ENCODE measurements around the gene AP1AR.

Gene AP1AR

DNA sequence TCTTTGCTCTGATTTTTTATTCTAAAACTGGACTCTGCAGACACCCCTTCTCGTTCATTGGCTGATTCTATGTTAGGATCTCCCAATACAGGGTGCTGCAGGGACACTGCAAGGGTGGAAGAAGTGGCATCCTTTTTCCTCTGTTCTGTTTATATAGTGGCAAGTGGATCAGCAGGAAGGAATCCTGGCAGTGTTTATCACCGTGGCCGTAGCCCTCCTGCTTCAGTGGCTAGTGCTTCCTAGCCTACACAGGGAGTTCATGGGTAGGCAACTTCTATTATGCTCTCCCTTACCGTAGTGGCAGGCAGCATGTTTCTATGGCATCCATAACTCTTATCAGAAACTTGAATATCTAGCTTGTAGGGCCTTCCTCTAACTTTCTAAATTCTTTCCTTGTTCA, 6.4 kb upstream of the AP1AR start:
- no peak for DNase-seq

DNA sequence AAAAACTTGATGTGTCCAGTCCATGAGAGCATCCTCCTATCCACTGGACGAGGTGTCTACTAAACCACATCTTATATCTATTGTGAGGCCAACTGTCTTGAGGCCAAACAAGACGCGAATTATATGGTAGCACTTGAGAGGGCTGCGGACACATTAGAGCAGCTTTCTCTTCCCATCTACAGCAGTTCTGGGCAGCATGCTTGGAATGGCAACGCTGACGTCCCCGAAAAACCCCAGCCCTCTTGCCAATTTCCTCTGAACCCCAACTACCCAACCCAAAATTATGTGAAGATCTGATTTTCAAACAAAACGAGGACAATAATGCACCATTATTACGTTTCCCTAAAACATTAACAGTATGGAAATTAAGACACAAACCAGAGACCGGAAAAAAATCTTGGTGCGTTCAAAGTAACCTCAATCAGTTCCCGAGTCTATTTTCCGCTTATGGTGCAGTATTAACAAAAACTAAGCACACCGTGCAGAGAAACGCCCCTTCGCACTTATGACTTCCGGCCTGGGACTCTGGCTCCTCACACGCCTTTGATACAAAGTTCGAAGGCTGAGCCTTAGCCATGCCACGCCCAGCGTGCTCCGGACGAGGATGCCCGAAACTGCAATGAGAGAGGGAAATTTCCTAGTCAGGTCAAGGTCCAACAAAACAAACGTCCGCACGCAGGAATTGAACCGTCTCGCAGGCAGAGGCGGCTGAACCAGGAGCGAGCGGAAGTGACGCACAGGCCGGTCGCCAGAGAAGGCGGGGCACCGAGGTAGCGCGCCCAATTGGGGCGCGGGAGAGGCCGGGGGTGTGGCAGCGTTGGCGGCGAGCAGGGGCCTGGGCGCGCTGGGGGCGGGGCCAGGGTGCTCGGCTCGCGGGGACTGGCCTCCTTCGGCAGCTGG, 458 bp upstream of the AP1AR start:
- peak; percentile 99 for DNase-seq

DNA sequence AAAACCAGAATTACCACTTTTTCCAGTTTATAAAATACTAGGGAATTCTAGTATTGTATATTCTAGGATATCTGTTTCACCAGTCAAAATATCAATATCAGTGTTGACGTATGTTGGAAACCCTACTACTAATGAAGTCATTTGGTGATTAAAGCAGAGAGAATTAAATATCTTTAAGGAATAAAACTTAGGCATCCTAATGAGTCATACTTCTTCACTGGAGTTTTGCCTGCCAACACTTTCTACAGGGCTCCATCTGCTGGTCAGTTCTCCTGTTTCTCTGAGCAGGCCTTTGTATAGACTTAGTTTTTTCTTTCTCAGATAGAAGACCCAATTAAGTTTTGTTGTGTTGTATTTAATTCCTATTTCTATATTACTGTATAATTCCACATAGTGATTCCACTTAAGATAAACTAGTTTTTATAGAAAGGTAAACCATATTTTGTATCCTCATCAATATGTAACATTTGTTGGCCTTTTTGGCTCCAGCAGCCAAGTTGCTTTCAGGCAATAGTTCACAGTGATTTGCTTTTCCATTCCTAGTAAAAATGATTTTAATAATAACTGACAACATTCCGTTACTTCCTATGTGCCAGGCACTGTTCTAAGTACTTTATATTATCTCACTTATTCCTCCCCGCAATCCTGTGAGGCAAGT, 3.5 kb downstream of the AP1AR start:
- DNase-seq: peak; percentile 76

DNA sequence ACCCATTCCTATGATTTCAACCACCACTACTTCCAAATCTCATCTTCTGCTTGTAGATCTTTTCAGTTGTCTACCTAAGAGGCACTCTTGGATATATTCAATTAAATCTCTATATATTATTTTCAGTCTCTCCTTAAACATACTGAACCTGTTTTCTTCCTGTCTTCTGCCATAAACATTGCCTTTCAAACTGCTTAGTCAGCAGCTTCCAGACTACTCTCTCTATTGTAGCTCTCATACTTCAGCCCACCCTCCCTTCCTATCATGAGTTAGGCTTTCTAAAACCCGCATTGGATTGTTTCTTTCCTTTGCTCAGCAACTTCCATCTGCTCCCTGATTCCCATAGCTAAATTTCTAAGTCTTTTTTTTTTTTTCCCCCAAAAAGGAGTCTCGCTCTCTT, 4.5 kb downstream of the AP1AR start:
- no peak for DNase-seq

DNA sequence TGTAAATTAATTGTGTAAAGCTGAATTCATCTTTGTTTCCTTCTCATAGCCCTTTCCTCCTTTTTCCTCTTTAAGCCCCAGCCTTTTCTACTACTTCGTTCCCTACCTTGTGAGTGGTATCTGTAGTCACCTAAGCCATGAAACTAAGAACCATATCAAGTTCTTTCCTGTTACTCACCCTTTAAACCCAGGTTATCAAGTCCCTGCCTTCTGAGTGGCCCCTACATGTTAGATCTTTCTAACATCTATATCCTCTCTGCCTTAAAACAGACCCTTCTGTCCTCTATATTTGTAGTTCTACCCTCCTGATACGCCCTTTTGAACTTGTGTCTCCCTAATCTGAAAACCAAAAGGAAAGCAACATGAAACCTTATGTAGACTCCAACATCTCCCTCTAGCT, 7.2 kb downstream of the AP1AR start:
- no peak for DNase-seq

DNA sequence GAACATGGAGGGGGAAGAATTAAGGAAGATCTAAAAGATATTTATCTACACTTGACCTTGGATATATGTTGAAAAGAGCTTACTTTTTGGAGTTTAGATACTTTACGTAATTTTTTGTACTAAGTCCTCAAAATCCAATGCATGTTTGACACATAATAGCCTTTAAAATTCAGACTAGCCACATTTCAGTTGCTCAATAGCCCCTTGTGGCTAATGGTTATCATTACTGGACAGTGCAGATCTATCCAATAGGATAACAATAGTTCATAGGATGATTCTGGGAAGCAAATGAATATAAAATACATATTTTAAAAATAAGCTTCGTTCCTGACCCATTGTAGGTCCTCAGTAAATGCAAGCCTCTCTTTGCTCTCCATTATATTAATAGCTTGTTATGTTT, 13.8 kb downstream of the AP1AR start:
- no peak for DNase-seq

DNA sequence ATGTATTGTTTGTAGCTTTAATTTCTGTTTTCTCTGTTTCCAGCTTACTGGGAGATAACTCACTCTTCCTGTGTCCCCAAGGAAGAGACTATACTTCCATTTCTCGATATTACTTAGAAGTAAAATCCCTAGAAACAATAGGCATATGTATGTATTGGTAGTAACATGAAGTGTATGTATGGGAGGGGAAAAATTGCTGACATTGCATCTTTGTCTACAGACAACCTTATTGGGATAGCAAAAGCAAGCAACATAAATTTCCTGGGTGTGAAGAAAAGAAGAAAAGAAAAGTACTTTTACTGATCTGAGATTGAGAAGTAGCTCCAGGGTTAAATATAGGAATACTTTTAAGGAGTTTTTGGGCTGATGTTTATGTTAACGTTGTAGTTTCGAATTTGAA, 15.4 kb downstream of the AP1AR start:
- DNase-seq: no peak

DNA sequence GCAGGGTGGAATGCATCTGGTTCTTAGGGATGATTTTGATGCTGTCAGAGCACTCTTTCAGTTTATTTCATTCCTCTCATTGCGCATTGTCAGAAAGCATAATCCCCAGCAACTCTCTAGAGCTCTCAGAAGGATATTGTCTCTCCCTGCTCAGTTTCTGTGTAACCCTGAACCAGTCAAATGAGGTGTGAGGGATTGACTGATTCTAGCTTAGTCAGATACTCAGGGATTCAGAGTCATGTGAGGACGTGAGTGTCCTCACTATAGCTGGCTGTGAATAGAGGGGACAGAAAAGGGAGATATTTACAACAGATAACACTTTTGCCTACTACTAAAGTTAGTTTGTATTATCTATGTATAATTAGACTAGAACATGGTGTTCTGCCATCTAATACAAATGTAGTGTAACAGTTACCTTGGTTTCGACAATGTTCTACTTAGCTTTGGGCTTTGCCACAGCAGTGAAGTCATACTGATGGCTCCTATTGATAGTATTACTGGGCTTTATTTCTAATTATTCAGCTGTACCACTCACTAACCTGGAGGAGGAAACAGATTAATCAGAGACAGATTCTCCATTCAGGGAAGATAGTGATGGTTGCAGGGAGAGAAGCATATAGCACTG, 19.5 kb downstream of the AP1AR start:
- DNase-seq: no peak

DNA sequence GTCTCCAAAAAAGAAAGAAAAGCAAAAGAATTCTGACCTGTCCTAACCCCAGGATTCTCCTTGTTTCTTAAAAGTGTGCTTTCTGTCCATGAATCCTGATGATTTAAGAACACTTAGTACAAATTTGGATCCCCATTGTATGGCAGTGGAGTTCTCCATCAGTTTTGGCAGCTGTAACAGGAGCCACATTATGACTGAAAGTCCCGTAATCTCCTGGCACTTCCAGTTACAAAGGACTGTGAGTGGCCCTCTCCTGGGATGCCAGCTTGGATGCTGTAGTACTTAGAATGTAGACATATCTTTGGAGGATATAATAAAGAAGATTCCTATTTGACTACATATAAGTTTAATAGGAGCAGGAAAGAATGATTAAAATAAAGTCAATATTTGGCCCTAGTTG, 20.6 kb downstream of the AP1AR start:
- DNase-seq: no peak

DNA sequence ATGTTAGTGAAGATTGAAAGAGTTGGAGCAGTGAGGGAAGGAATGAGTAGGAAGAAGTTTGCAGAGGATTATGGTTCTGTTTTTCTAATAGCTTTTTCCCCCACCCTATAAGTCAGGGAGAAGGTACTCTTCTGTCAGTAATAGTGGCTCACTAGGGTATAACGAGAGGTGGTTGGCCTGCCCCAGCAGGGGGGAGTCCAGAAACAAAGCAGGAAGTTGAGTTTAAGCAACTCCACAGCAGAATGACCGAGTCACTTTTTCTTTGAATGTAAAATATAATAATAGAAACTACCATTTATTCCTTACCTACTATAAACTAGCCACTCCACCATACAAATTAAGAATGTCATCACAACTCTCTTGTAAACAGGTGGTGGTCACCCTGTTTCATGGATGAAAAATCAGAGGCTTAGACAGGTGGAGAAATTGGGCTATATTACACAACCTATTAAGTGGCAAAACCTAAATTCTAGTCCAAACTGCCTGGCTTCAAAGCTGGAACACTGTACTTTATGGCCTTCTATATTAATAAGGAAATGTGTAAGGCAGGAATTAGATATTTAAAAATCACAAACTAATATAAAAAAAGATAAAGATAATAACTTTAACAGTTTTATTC, 21.9 kb downstream of the AP1AR start:
- DNase-seq: no peak

DNA sequence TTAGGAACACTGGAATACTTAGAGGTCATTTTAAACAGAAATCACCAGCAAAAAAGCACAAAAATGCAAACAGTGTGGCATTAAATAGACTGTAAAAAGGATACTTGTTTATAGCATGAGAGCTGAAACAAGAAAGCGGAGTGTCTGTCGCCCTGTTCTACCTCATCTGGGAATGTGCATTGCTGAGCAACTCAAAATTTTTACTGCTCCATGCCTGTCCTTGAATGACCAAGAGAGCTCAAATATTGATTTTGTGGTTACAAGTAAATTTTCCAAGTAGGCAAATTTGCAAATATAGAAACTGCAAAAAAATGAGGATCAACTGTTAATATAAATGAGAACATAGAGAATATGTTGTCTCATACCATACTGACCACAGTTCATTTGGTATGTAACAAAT, 25.5 kb downstream of the AP1AR start:
- DNase-seq: no peak

DNA sequence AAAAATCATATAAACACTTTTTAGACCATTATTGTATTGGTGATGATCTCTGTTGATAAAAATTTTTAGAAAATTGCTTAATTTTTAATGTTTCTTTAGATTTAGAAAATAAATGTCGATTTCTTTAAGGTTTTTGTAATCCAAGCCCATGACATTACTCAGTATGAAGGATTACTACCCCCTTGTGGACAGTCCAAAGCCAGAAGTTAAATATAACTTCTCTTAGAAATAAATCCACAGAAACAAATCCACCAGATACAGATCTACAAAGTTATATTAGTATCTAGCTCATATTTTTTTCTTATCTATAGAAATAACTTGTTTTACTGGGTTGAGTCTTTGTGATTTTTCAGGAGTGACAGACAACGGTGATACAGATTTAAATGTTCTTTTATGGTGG, 35.2 kb downstream of the AP1AR start:
- DNase-seq: no peak

DNA sequence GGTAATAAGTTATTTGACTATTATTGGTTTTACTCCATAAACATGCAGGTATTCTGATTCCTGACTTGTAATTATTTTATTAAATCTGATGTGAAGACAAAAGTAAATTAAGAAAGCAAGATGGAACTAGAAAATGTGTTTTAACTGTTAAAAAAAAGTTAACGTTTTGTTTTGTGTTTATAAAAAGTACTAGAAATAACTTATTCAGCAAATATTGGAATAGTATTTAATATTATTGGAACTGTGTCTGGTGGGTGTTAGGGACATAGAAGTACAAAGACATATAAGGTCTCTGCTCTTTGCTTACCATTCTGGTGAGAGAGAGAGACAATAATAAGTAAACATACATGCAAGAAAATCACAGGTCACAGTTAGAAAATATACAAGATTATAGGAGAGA, 38.5 kb downstream of the AP1AR start:
- no peak for DNase-seq

DNA sequence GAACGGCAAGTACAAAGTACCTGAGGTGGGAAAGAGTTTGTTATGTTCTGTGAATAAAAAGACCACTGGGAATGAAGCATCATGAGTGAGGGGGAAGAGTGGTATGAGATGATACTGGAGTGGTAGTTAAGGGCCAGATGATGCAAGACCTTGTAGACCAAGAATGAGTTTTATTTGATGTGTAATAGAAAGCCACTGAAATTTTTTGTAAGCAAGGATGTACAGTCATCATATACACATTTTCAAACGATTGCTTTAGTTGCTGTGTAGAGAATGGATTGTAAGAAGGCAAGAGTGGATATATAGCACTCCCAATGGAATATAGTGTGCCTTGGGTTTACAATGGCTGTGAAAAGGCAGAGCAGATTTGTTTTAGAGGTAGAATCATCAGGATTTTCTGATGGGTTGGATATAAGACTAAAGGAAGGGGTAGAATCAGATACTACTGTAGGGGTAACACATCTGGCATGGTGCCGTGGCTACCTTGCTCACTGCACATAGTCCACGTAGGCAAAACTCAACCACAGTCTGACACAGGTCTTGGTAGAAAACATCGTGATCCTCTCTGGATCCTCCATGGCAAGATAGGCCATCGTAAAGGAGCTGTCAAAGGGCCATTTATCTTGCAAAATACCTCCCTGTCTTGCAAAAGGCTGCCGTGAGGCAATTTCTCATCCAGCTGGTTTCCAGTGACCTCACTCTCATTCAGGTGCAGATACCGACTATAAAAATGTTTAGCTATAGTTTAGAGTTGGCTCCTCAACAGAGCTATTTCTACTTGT, 39.2 kb downstream of the AP1AR start:
- no peak for DNase-seq

DNA sequence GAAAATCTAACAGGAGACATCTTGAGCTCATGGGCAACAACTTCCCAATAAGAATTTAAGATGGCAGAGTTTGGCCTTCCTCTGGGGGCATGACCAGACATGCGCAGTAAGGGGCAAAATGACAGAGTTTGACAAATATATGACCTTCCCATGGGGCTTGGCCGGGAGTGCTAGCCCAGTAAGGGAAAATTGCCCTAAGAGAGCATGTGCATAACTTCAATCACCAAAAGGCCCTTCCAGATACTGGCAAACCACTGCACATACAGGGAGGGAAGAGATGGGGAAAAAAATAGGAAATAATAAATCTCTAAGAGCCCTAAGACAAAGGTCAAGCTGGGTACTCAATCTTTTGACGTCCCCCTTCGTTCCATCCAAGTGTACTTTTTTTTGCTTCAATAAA, 40.7 kb downstream of the AP1AR start:
- no peak for DNase-seq

DNA sequence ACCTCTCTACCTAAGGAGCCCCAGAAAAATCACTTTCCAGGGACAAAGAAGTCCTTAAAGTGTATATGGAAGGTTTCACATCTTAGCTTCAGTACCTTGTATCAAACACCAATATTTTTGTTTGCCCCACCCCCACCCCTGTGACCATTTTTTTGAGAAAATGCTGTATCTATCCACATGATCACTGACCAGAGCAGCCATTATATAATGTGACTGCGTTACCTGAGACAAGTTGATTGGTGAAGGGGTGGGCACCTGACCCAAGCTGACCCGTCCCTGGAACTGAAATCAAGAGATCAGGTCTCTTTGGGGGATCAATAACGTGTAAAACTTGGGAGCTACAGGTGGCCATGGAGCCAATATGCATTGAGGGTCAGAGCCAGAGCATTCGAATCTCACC, 43.4 kb downstream of the AP1AR start:
- DNase-seq: no peak

DNA sequence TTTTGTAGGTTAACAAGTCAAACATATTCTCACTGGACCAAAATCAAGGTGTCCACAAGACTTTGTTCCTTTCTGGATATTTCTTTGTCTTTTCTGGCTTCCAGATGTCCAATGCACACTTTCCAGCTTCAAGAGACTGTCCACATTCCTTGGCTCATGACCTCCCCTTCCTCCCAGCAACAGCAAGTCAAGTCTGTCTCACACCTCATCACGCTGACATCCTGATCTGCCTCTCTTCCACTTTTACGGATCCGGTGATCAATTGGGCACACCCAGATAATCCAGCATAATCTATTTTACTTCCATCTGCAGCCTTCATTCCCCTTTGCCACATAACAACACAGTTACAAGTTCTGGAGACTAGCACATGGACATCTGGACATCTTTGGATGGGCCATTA, 44.5 kb downstream of the AP1AR start:
- no peak for DNase-seq

DNA sequence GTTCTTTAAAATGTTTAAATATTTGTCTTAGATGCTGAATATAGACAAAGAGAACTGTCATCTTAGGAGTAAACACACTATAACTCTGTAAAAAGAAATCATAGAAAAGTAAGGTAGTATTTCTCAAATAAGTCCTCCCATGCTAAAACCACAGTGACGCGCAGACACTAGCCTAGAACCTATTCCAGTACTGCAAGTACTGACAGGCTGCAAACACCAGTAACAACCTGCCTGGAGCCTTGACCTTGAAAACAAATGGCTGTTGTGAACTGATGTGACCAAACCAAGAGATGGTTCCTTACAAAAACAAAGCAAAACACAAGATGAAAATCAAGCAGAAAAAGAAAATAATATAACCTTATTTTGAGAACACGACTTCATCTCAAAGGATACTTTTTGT, 45.6 kb downstream of the AP1AR start:
- DNase-seq: no peak

DNA sequence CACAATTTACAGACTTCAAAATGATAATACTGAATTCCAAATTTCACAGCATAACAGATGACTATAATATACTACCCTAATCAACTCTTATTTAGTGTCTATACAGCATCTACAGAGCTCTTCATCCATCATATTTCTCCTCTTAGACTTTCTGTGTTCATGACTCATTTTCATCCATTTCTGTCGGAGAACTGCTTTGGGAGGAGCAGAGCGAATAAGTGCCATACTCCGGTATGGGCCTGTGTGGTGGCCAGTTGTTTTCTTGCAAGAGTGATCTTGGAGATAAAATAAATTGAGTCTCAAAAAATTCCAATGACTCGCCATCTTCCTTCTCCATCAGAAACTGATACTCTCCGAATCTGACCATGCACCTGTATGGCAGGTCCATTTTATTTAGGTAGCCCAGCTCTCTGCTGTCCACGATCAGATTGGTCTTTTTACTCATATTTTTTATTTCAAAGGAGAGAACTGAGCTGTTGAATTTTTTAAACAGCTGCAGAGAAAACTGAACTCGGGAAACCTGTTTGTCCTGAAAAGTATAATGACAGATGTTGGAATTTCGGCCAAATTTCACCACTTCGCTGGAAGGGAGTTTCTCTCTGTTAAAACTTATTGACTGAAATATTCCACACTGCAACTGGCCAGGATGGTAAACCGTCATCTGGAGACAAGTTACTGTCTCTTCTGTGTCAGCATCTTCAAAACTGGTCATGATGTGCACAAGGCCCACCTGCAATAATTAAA, 46.3 kb downstream of the AP1AR start:
- peak; percentile 57 for DNase-seq

DNA sequence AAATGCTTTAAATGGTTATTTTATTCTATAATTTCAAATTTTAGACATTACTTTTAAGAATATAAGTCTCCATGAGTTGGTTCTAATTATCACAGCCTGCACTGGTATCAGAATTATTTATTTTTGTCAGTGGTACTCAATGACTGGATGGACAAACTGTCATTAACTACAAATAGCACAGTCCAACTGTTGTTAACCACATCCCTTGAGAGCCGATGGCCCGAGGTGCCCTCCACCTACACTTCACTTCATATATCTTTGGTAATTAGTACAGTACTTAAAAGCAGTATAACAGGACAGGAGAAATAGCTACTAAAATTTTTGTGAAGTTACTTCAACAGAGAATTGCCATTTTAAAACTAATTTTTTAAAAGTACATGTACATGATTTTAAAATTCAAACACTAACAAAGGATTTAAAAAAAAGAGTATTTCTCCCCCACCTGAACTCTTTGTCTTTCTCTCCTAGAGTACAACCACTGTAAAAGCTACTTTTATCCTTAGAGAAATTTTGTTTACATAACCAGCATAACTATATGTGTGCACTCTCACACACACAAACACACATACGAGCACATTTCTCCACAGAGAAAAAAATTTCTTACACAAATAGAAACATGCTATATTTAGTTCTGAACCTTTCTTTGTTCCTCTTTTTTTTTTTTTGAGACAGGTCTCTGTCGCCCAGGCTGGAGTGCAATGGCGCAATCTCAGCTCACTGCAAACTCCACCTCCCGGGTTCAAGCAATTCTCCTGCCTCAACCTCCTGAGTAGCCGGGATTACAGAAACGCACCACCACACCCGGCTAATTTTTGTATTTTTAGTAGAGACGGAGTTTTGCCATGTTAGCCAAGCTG, 47.7 kb downstream of the AP1AR start:
- no peak for DNase-seq

DNA sequence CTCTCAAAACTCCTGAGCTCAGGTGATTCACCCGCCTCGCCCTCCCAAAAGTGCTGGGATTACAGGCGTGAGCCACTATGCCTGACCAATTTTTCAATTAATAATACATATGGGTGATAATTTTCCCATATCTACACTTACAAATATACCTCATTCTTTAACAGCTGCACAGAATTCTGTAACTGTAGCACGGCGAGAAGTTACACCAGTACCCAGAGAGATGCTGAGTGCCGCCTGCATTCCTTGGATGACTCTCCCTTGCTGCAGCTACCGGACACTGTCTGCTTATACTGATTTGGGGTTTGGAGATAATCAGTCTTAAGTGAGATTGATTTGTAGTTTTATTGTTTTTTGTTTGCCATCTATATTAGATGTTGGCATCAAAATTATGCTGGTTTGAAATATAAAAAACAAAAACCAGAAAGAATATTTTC, 48.3 kb downstream of the AP1AR start:
- no peak for DNase-seq
